GM18498 (cell line): ENCODE results near the gene ENPP7.

ENCODE experiments used
- ATAC-seq: cut with Tn5 transposase; IDR thresholded peaks from one replicate; pipeline ENCODE4 v1.9.1; 2021; ENCODE audit warnings: mild to moderate bottlenecking, moderate library complexity; ENCODE audit not compliant: unreplicated experiment

ENPP7 gene

GRCh38 chr17:79730437-79730768 lies 340 bp upstream of the ENPP7 start:
- ATAC-seq = no peak

DNA sequence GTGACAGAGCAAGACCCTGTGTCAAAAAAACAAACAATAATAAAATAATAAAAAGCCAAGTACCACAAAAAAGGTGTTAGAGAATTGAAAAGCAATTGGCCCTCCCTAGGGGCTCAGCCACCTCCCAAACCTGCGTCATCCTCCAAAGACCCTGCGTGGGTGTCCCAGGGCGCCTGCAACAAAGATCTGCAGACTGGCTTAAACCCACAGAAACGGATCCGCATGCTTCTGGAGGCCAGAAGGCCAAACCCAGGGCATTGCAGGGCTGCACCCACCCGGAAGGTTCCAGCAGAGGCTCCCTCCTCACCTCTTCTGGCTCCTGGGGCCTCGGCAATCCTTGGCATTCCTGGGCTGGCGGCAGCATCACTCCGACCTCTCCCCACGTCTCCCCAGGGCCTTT lies 1.5 kb downstream of the ENPP7 start:
- no peak for ATAC-seq

- ATAC-seq = no peak
These were observed 2.3 kb downstream of the ENPP7 start for GRCh38 chr17:79732804-79733691.

DNA sequence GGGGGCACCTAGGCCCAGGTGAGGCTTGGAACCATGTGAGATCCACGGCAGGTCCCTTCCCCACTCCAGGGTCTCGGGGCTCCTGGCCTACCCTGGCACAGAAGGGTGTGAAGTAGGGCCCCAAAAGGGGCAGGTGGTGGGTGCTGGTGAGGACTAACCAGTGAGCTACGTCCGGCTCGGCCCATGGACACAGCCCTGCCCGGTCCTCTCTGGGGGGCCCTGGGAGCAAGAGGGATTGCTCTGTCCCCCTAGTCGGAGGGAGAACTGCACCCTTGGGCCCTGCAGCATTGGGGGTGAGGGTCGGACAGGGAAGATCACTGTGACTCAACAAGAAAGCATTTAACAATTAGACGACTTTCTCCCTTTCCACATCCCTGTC lies 2.9 kb downstream of the ENPP7 start:
- ATAC-seq = no peak

GRCh38 chr17:79735096-79735495 lies 4.4 kb downstream of the ENPP7 start:
- no peak for ATAC-seq

GRCh38 chr17:79737046-79737921 lies 6.5 kb downstream of the ENPP7 start:
- no peak for ATAC-seq

- no peak for ATAC-seq
These were observed 7.3 kb downstream of the ENPP7 start for GRCh38 chr17:79737922-79738578.

DNA sequence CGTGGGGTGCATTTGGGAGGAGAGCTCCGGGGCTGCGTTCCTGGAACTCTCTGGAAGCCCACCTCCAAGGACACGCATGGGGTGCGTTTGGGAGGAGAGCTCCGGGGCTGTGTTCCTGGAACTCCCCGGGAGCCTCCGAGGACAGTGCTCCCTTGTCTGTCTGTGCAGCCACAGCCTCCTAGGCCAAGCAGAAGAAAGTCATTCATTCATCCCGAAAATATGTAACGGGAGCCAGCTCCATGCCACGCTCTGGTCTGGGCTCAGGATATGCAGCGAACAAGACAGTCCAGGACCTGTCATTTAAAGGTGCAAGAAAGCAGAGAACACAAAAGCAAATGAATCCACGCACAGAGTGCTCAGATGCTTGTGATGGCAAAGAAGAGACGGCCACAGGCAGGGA lies 7.9 kb downstream of the ENPP7 start:
- ATAC-seq = no peak

DNA sequence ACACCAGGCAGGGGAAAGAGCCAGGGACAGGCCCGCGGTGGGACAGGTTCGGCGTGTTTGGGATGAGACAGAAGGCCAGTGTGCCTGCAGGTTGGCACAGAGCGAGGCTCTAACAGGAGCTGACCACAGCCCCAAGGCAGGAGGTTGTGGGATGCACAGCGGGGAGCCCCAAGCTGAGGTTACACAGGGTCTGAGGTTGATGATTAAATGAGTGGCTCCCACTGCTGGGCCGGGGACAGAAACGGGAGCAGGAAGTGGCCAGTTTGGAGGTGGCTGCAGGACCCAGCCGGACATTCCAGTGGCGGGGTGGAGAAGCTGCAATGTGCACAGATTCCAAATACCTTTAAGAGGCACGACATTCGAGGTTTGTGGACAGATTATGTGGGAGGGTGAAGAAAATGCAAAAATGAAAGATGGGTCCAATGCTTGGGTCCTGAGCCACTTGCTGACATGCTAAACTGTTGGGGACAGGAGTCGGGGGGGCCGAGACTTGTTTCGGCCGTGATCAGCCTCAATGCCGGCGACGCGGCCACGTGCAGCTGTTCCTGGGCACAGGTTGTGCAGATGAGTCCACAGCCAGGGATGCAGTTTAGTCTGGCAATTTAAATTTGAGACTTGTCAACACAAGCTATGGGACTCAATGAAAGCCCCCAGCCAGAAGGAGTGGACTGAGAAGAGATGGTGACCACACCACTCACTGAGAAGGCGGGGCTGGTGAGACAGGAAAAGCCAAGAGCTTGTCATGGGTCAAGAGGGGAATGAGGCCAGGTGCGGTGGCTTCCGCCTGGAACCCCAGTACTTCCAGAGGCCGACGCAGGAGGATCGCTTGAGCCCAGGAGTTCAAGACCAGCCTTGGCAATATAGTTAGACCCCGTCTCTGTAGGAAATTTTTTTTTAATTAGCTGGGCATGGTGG lies 8.7 kb downstream of the ENPP7 start:
- ATAC-seq = no peak

GRCh38 chr17:79740413-79740812 lies 9.7 kb downstream of the ENPP7 start:
- no peak for ATAC-seq

- ATAC-seq = no peak
These were observed 10.6 kb downstream of the ENPP7 start for GRCh38 chr17:79741401-79741750.

DNA sequence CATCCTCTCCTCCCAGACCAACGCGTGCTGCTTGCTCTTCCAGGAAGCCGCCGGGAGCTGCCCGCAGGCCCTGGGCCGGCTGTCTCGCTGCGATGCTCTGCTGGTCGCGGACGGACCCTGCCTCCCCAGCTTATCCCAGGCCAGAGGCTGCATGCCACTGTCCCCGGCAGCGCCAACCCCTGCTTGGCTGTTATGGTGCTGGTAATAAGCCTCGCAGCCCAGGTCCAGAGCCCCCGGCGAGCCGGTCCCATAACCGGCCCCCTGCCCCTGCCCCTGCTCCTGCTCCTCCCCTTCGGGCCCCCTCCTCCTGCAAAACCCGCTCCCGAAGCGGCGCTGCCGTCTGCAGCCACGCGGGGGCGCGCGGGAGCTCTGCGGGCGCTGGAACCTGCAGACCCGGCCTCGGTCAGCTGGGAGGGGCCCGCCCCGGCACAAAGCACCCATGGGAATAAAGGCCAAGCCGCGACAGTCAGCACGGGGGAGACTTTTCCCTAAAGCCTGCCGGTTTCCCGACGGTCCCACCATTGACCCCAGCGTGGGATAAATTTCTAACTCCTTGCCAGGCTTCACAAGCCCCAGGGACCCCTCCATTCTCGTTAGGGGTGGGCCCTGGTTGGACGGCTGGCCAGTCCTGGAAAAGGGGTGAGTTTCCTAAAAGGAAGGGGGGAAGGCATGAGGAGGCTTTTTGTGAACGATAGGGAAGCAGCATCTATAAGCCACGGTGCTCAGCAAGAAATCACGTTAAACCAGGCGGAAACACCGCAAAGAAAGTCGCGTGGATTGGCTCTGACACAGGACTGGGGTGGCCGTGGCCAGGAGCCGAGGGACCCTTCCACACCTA lies 11.2 kb downstream of the ENPP7 start:
- no peak for ATAC-seq

DNA sequence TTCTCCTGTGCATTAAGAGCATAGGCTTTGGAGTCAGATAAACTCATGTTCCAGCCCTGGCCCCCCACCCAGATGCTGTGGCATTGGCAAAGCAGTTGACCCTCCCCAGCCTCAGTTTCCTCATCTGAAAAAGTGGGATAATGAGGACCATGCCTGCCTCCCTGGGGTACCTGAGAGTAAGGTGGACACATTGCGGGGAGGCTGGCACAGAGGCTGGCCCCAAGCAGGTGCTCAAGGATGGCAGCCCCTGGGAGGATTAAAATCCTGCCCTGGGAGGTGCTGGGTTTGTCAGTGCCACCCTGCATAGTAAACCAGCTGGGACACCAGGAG lies 11.8 kb downstream of the ENPP7 start:
- ATAC-seq = no peak

- ATAC-seq = no peak
These were observed 12.3 kb downstream of the ENPP7 start for GRCh38 chr17:79742951-79743476.

GRCh38 chr17:79743614-79744013 lies 12.9 kb downstream of the ENPP7 start:
- no peak for ATAC-seq

- ATAC-seq = no peak
These were observed 14.9 kb downstream of the ENPP7 start for GRCh38 chr17:79745641-79746105.

DNA sequence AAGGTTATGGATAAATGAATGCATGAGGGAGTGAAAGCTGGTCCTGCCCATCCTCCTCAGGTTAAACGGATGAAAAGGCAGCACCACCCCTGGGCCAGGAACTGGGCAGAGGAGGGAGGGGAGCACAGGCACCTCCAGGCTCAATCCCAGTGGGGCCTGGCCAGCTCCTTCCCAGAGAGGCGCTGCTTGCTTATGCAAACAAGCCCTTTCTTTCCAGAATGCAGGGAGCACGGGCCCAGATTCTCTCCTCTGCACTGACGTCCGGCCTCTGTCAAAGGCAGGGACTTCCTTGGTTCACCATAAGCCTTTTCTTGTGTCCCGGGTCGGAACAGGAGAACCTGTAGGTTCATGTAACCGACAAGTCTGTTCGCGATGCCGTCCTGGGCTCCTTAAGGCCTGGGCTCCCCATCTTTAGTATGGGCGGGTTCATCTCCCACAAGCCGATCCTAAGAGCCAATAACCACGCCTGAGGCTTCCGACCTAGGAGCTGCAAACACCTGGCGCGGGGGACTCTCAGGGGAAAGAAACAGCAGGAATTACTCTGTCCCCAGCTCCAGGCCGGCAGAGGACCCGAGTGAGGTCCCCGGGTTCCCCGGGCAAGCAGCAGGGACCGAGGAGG lies 16.3 kb downstream of the ENPP7 start:
- no peak for ATAC-seq

DNA sequence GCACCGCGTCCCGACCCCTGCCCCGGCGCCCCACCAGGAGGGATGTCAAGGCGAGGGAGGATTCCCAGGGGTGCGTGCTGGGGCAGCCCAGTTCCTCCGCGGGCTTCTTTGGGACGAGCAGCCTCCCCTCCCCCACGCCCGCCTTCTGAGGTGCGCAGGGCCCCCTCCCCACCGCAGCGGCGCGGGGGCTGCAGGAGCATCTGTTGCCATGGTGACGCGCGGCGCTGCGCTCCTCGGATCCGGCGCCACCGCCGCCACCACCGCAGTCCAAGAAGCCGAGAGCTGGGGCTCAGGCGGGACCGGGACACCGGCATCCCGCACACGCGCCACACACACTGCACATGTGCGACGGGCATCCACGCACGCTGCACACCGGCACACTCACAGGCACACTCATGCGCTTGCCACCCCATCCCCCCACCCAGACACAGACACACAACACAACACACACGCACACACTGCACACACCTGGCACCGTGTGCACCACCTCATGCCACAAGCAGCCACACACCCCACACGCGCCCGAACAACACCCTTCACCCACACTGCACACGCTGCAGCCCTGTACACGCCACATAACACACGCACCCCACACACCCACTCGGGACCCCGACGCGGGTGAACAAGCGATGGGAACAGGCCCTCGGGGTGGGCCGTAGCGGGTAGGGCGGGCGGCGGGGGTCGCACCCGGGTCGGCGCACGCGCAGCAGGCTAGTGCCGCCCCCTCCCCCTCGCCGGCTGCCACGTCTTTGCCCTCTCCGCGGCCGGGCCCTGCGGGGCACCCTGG lies 17.0 kb downstream of the ENPP7 start:
- no peak for ATAC-seq
